ENCODE measurements around the gene CLIC5. TPM values are rescaled to one million over a fixed set of nuclear protein-coding genes. Genes with fewer than 3 reads are reported as not detected.

CLIC5 gene
- total and polyA plus RNA-seq, 2 of the 8 experiments (the other 6 are each of a cell fraction or from before 2014, with no cell fraction given) = 0.12 to 0.15 TPM

DNA sequence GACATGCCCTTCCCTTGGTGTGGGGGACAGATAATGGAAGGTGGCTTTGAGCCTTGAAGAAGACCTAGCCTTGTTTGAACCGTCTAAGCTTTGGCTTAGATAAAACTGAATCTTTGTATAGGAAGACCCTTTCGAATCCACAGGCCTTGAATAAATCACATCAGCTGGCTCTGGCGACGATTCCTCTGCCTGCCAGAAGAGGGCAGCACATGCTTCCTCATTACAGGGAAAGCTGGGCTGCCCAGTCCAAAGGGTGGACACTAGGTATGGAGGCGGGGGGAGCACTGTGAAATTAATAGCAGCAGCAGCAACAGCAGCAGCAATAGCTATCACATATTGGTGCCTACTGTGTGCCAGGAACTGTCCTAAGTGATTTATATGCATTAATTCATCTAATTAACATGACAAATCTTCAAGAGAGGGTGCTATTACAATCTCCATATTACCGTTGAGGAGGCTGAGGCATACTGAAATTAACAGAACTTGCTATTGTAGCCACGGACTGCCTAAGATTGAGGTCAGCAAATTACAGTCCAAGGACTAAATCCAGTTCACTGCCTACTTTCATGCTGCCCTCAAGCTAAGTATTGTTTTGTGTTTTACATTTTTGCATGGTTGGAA, 85.1 kb downstream of the CLIC5 start:
- no peaks in the 10 kb centered on the region for H3K79me1 ChIP-seq (ENCODE audit: low read depth, low read length)
- no peaks in the 10 kb centered on the region for H3K23me2 ChIP-seq (ENCODE audit: low read depth, low read length)
- H3K36me3 ChIP-seq (ENCODE audit: control insufficient read depth in 2 of 4, insufficient read depth in 4 of 4, low read length in 3 of 4) = no peaks in the 10 kb centered on the region
- H3K14ac ChIP-seq (ENCODE audit: insufficient read length) = no peak overlapping the region
- no peak overlapping the region for H2BK20ac ChIP-seq (ENCODE audit: low read length)
- H3K23ac ChIP-seq (ENCODE audit: insufficient read length) = no peak overlapping the region
- ChIA-PET CTCF (ENCODE audit: partially characterized antibody) (interaction anchor here (0.6 to 2.1 kb wide), 33 partner anchors 9 to 1455 kb away, joined by 3 to 22 read pairs (median 4); no protein-coding TSS in a partner anchor), POLR2A (ENCODE audit: partially characterized antibody) (interaction anchor here (1.3 kb wide), 1 partner anchor 240 kb away, joined by 3 read pairs; the partner anchor contains the start of gene ENPP5)
- no peak overlapping the region for H3K18ac ChIP-seq (ENCODE audit: extremely low read depth, low read length)
- no peak overlapping the region for H2BK120ac ChIP-seq (replicated peaks; ENCODE audit: low read depth, low read length)
- H3K27me3 ChIP-seq (replicated peaks in 1 of 4; ENCODE audit: control insufficient read depth in 3 of 4, extremely low read depth in 1 of 4, insufficient read depth in 3 of 4, low read length in 3 of 4) = peaks cover 0 to 8% (median 3%) of the 10 kb centered on the region in 4 experiments; a peak in 3 of 7 replicates
- DNase-seq (ENCODE audit: low read depth in 1 of 2, low spot score in 2 of 2) (peak in 1 of 2 experiments; percentile 83), FAIRE-seq (peak; percentile 24)
- H3K4me2 ChIP-seq (ENCODE audit: insufficient read depth in 1 of 2, low read depth in 2 of 2, low read length in 2 of 2) = no peak overlapping the region
- H4K91ac ChIP-seq (replicated peaks; ENCODE audit: insufficient read length, low read length) = no peak overlapping the region
- no peak overlapping the region for H2AK5ac ChIP-seq (ENCODE audit: low read depth, low read length)
- H3K9me3 ChIP-seq (ENCODE audit: insufficient read depth in 2 of 2, low read depth in 1 of 2, low read length in 1 of 2) = no peaks in the 10 kb centered on the region
- H3K27ac ChIP-seq (ENCODE audit: low read depth, low read length) = no peak overlapping the region
- H4K8ac ChIP-seq (ENCODE audit: extremely low read depth, insufficient read depth, low read length) = no peak overlapping the region
- H3K4me1 ChIP-seq (replicated peaks in 1 of 4; ENCODE audit: control insufficient read depth in 3 of 4, insufficient read depth in 4 of 4, low read length in 3 of 4) = peaks cover 10 to 28% (median 20%) of the 10 kb centered on the region in 4 experiments
- H2BK12ac ChIP-seq (ENCODE audit: low read depth, low read length) = no peak overlapping the region; the same call in 1 of the 2 replicates
- no peak overlapping the region for H3K4me3 ChIP-seq (ENCODE audit: extremely low read depth in 1 of 4, insufficient read depth in 2 of 4, low read depth in 3 of 4, low read length in 4 of 4)
- TF ChIP-seq SP2 (IDR thresholded peaks at IDR 0.05; ENCODE audit: low read length) = no peak
- TF ChIP-seq, protein P1, sequence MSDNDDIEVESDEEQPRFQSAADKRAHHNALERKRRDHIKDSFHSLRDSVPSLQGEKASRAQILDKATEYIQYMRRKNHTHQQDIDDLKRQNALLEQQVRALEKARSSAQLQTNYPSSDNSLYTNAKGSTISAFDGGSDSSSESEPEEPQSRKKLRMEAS (IDR thresholded peaks at IDR 0.05) = no peak
- TF ChIP-seq, protein P2, sequence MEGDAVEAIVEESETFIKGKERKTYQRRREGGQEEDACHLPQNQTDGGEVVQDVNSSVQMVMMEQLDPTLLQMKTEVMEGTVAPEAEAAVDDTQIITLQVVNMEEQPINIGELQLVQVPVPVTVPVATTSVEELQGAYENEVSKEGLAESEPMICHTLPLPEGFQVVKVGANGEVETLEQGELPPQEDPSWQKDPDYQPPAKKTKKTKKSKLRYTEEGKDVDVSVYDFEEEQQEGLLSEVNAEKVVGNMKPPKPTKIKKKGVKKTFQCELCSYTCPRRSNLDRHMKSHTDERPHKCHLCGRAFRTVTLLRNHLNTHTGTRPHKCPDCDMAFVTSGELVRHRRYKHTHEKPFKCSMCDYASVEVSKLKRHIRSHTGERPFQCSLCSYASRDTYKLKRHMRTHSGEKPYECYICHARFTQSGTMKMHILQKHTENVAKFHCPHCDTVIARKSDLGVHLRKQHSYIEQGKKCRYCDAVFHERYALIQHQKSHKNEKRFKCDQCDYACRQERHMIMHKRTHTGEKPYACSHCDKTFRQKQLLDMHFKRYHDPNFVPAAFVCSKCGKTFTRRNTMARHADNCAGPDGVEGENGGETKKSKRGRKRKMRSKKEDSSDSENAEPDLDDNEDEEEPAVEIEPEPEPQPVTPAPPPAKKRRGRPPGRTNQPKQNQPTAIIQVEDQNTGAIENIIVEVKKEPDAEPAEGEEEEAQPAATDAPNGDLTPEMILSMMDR (IDR thresholded peaks at IDR 0.05; ENCODE audit: control extremely low read depth in 1 of 3, insufficient read depth in 1 of 3, low read depth in 1 of 3, low read length in 3 of 3) = peak; percentile 76 to 96 (median 94)
- TF ChIP-seq RAD21 (IDR thresholded peaks at IDR 0.05 in 1 of 2, conservative IDR thresholded peaks at IDR 0.05 in 1 of 2; ENCODE audit: low read depth in 2 of 2, low read length in 2 of 2) = peak; percentile 78 to 83
- no peak for TF ChIP-seq TBP (IDR thresholded peaks at IDR 0.05; ENCODE audit: low read depth, low read length)
- no peak overlapping the region for H4K5ac ChIP-seq (ENCODE audit: insufficient read length, low read depth, low read length)
- no peak overlapping the region for H2AFZ ChIP-seq (ENCODE audit: low read length)
- H2BK5ac ChIP-seq (ENCODE audit: low read depth, low read length) = no peak overlapping the region; the same call in 1 of the 2 replicates
- H3K56ac ChIP-seq (replicated peaks; ENCODE audit: insufficient read length, low read depth, low read length) = peak overlapping the region; percentile 56
- H3K4ac ChIP-seq (replicated peaks; ENCODE audit: insufficient read length, low read depth, low read length) = no peak overlapping the region
- H3K79me2 ChIP-seq (ENCODE audit: control insufficient read depth in 1 of 2, insufficient read depth in 2 of 2, low read length in 2 of 2) = no peaks in the 10 kb centered on the region
- H4K20me1 ChIP-seq (replicated peaks in 1 of 2; ENCODE audit: control insufficient read depth in 1 of 2, insufficient read depth in 2 of 2, low read length in 2 of 2) = no peaks in the 10 kb centered on the region
- no peak overlapping the region for H2BK15ac ChIP-seq (ENCODE audit: low read length)
- H3K9ac ChIP-seq (replicated peaks in 1 of 4; ENCODE audit: extremely low read depth in 1 of 4, low read depth in 3 of 4, low read length in 3 of 4) = no peak overlapping the region
- 45% methylated on average over 7 of the region's 7 CpGs; no CpG with 5 or more reads in 1 of the 2 experiments for WGBS, 2 experiments (ENCODE audit: extremely low coverage in 1 of 2, insufficient coverage in 1 of 2, insufficient read length in 1 of 2, insufficient replicate concordance in 2 of 2, low coverage in 1 of 2, low lambda C conversion rate in 2 of 2, missing lambda C conversion rate in 1 of 2)

Measured in H1 (cell line).